Hematopoietic multipotent progenitor cell treated with erythropoietin and hydrocortisone succinate and interleukin-3 and kit ligand, for 4 days (in vitro differentiated cells): ENCODE measurements around the gene LDLRAD2.
"Not testable (repeated sequence)": the region's sequence is repeated elsewhere in the genome, so short reads cannot be mapped to it uniquely, and the experiment has no call there.

Experiments
- DNase-seq: peaks from one replicate; pipeline ENCODE4 v3.0.0-alpha.2; 2015

The LDLRAD2 gene

GRCh38 chr1:21783679-21784603, 28.1 kb upstream of the LDLRAD2 start:
- DNase-seq: peak; percentile 99

- not testable (repeated sequence) for DNase-seq
Measured at GRCh38 chr1:21785764-21786163, 26.3 kb upstream of the LDLRAD2 start.

GRCh38 chr1:21786640-21787039, 25.4 kb upstream of the LDLRAD2 start:
- no peak for DNase-seq

GRCh38 chr1:21793104-21793503, 19.0 kb upstream of the LDLRAD2 start:
- no peak for DNase-seq

- DNase-seq: peak; percentile 66
Measured at GRCh38 chr1:21794656-21795055, 17.4 kb upstream of the LDLRAD2 start.

GRCh38 chr1:21795075-21795474, 17.0 kb upstream of the LDLRAD2 start:
- DNase-seq: no peak

- DNase-seq: no peak
Measured at GRCh38 chr1:21799730-21800129, 12.3 kb upstream of the LDLRAD2 start.

GRCh38 chr1:21801100-21801499, 11.0 kb upstream of the LDLRAD2 start:
- DNase-seq: no peak

GRCh38 chr1:21804536-21804935, 7.5 kb upstream of the LDLRAD2 start:
- DNase-seq: no peak

- no peak for DNase-seq
Measured at GRCh38 chr1:21813542-21813941, 1.5 kb downstream of the LDLRAD2 start.

GRCh38 chr1:21814241-21814918, 2.3 kb downstream of the LDLRAD2 start:
- peak; percentile 70 for DNase-seq

- no peak for DNase-seq
Measured at GRCh38 chr1:21814981-21815582, 3.0 kb downstream of the LDLRAD2 start.

- peak; percentile 72 for DNase-seq
Measured at GRCh38 chr1:21815724-21816321, 3.8 kb downstream of the LDLRAD2 start.

GRCh38 chr1:21816602-21817302, 4.7 kb downstream of the LDLRAD2 start:
- no peak for DNase-seq

- peak; percentile 89 for DNase-seq
Measured at GRCh38 chr1:21818656-21819055, 6.6 kb downstream of the LDLRAD2 start.

GRCh38 chr1:21820597-21821232, 8.7 kb downstream of the LDLRAD2 start:
- no peak for DNase-seq

GRCh38 chr1:21821385-21822019, 9.4 kb downstream of the LDLRAD2 start:
- DNase-seq: no peak

- DNase-seq: peak; percentile 74
Measured at GRCh38 chr1:21822349-21822748, 10.3 kb downstream of the LDLRAD2 start.

GRCh38 chr1:21823206-21823979, 11.3 kb downstream of the LDLRAD2 start:
- peak; percentile 78 for DNase-seq

GRCh38 chr1:21823980-21824702, 12.1 kb downstream of the LDLRAD2 start:
- DNase-seq: no peak
